Osteocyte (in vitro differentiated cells): ENCODE data around the gene CGB5. TPM values are rescaled to one million over a fixed set of nuclear protein-coding genes. Genes with fewer than 3 reads are reported as not detected.
"Not testable (repeated sequence)": the region's sequence is repeated elsewhere in the genome, so short reads cannot be mapped to it uniquely, and the experiment has no call there.

Experiments used
- DNase-seq: peaks from one replicate; pipeline ENCODE4 v3.0.0; 2021; ENCODE audit warnings: mixed read lengths; ENCODE audit not compliant: unreplicated experiment; ENCODE audit errors: extremely low spot score
- H3K27ac Mint-ChIP-seq: one replicate; pipeline ENCODE4 v1.8.0; 2021; ENCODE audit warnings: mild to moderate bottlenecking, mixed read lengths; ENCODE audit not compliant: unreplicated experiment
- H3K27me3 Mint-ChIP-seq: one replicate; pipeline ENCODE4 v1.8.0; 2021; ENCODE audit warnings: mixed read lengths; ENCODE audit not compliant: unreplicated experiment
- H3K36me3 Mint-ChIP-seq: one replicate; pipeline ENCODE4 v1.8.0; 2021; ENCODE audit warnings: mixed read lengths; ENCODE audit not compliant: unreplicated experiment
- H3K4me1 Mint-ChIP-seq: one replicate; pipeline ENCODE4 v1.8.0; 2021; ENCODE audit warnings: mixed read lengths; ENCODE audit not compliant: unreplicated experiment
- H3K4me3 Mint-ChIP-seq: one replicate; pipeline ENCODE4 v1.8.0; 2021; ENCODE audit warnings: mild to moderate bottlenecking, moderate library complexity, mixed read lengths; ENCODE audit not compliant: unreplicated experiment
- H3K9me3 Mint-ChIP-seq: one replicate; pipeline ENCODE4 v1.8.0; 2021; ENCODE audit warnings: mixed read lengths; ENCODE audit not compliant: unreplicated experiment
- total RNA-seq: library from RNA; stranded (reverse); gene quantifications from 2 replicates; pipeline ENCODE4 v1.2.1, GENCODE V29; 2021
- TF ChIP-seq, protein P1 (sequence below): fragments of 200-600 bp; sonication (generic); IDR thresholded peaks from 2 replicates; pipeline ENCODE4 v1.5.0; 2021; ENCODE audit warnings: antibody characterized with exemption, mild to moderate bottlenecking, moderate library complexity

Gene CGB5
- total RNA-seq, 1 donor from 2014 or later = not detected

DNA sequence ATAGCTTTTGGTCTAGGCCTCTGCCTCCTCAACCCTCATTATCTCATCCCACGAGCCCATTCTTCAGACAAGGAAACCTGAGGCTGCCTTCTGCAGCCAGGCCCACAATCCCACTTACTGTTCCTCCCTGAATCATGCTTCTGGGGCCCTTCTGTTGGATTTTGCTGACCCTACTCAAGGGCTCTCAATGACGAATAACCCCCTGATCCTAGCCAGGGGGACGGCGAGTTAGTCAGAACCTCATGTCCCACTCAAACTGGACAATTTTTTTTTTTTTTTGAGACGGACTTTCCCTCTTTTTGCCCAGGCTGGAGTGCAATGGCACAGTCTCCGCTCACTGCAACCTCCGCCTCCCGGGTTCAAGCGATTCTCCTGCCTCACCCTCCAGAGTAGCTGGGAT lies 21.5 kb upstream of the CGB5 start:
- H3K27me3 Mint-ChIP-seq = peaks cover 4% of the 10 kb centered on the region

DNA sequence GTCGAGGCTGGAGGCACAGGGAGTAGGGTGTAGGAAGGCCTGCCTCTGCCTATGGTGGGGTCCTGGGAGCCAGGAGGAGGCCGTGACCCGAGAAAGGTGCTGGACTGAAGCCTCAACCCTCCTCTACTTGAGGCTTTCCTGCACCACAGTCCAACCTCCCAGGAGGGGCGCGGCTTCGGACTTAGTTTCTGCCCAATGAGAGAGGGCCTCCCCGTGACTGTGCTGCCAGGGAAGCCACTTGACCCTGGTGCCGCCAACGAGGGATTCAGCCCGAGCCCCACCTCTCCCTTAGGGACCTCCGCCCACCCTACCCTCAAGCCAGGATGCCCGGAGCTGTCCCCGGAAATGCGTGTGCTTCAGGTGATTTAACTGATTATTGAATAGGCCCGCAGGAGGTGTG lies 19.4 kb upstream of the CGB5 start, which contains the start of gene CGB3:
Gene CGB3 (minus strand): TSS at position 101 of the 400 bp plus-strand sequence. CDS start 362 bp downstream, outside the sequence.
- not testable (repeated sequence) for H3K36me3 Mint-ChIP-seq, H3K9me3 Mint-ChIP-seq, H3K27me3 Mint-ChIP-seq, DNase-seq, H3K27ac Mint-ChIP-seq, H3K4me3 Mint-ChIP-seq
- peaks cover 10% of the 10 kb centered on the region for H3K4me1 Mint-ChIP-seq

More for the DNA sequence above, 21.5 kb upstream of the CGB5 start:
- Mint-ChIP-seq H3K9me3 (no peaks in the 10 kb centered on the region), H3K4me3 (no peak overlapping the region), H3K36me3 (no peaks in the 10 kb centered on the region), H3K4me1 (peaks cover 18% of the 10 kb centered on the region), H3K27ac (no peak overlapping the region)
- no peak for DNase-seq
- TF ChIP-seq, protein P1, sequence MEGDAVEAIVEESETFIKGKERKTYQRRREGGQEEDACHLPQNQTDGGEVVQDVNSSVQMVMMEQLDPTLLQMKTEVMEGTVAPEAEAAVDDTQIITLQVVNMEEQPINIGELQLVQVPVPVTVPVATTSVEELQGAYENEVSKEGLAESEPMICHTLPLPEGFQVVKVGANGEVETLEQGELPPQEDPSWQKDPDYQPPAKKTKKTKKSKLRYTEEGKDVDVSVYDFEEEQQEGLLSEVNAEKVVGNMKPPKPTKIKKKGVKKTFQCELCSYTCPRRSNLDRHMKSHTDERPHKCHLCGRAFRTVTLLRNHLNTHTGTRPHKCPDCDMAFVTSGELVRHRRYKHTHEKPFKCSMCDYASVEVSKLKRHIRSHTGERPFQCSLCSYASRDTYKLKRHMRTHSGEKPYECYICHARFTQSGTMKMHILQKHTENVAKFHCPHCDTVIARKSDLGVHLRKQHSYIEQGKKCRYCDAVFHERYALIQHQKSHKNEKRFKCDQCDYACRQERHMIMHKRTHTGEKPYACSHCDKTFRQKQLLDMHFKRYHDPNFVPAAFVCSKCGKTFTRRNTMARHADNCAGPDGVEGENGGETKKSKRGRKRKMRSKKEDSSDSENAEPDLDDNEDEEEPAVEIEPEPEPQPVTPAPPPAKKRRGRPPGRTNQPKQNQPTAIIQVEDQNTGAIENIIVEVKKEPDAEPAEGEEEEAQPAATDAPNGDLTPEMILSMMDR = no peak

DNA sequence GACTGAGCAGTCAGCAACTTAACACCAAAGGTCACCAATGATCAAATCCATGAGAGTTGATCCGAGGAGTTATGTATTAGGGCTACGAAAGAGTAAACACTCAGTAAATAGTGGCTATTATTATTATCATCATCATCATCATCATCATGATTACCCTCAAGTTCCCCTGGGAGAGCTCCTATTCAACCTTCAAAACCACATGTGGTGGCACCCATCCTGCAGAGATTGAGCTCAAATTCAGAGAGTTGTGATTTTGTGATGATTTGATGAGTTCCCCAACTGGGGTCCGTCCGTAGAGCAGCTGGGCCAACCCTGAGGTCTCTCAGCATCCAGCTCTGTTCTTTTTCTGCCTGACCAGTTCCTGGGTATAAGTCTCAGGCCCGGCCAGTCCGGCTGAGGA lies 18.6 kb upstream of the CGB5 start:
- DNase-seq, H3K4me3 Mint-ChIP-seq, H3K9me3 Mint-ChIP-seq, H3K27ac Mint-ChIP-seq, H3K36me3 Mint-ChIP-seq, H3K27me3 Mint-ChIP-seq: not testable (repeated sequence)
- peaks cover 13% of the 10 kb centered on the region for H3K4me1 Mint-ChIP-seq

DNA sequence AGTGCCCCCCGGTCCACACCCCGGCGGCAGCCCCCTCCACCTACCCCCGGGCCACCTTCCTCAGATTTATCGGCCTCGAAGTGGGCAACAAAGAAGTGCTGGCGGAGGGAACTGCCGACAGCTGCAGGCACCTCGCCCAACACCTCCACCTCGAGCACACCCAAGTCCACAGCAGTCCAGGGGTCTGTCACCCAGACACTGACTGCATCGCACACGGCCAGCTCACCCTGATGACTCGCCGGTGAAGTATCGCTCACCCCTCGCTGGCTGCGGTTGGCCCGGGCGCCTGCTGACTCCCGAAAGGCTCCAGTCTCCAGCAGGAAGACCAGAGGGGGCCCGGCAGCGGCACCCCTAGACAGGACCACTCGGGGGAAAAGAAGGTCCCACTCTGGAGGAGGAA lies 18.0 kb upstream of the CGB5 start:
- H3K4me1 Mint-ChIP-seq = peaks cover 13% of the 10 kb centered on the region
- H3K4me3 Mint-ChIP-seq, H3K9me3 Mint-ChIP-seq, DNase-seq, H3K36me3 Mint-ChIP-seq, H3K27me3 Mint-ChIP-seq, H3K27ac Mint-ChIP-seq: not testable (repeated sequence)

DNA sequence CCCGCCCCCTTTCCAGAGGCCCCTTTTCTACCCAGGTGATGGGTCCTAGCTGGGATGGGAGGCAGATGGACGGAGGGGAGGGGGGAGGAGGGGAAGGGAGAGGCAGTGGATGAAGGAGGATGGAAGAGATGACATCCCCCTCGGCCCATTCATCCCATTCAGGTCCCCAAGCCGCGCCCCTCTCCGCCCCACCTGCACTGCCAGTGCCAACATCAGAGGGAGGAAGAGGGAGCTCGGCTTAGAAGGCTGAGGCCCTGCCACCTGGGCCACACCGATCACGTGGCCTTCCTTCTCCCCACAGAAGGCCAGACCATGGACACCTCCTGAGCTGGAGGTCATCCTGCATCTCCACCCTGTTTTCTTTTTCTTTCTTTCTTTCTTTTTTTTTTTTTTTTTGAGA lies 15.0 kb upstream of the CGB5 start:
- H3K4me1 Mint-ChIP-seq = peaks cover 11% of the 10 kb centered on the region
- H3K4me3 Mint-ChIP-seq, H3K9me3 Mint-ChIP-seq, H3K27me3 Mint-ChIP-seq, DNase-seq, H3K27ac Mint-ChIP-seq, H3K36me3 Mint-ChIP-seq: not testable (repeated sequence)

DNA sequence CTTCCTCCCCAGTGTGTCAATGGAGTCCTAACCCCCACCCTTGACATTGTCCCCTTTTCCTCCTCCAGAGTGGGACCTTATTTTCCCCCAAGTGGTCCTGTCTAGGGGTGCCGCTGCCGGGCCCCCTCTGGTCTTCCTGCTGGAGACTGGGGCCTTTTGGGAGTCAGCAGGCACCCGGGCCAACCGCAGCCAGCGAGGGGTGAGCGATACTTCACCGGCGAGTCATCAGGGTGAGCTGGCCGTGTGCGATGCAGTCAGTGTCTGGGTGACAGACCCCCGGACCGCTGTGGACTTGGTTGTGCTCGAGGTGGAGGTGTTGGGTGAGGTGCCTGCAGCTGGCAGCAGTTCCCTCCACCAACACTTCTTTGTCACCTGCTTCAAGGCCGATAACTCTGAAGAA lies 13.9 kb upstream of the CGB5 start:
- DNase-seq, H3K27ac Mint-ChIP-seq, H3K4me3 Mint-ChIP-seq, H3K27me3 Mint-ChIP-seq, H3K9me3 Mint-ChIP-seq, H3K36me3 Mint-ChIP-seq: not testable (repeated sequence)
- peaks cover 11% of the 10 kb centered on the region for H3K4me1 Mint-ChIP-seq

DNA sequence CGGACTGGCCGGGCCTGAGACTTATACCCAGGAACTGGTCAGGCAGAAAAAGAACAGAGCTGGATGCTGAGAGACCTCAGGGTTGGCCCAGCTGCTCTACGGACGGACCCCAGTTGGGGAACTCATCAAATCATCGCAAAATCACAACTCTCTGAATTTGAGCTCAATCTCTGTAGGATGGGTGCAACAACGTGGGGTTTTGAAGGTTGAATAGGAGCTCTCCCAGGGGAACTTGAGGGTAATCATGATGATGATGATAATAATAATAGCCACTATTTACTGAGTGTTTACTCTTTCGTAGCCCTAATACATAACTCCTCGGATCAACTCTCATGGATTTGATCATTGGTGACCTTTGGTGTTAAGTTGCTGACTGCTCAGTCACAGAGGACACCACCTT lies 13.3 kb upstream of the CGB5 start:
- H3K4me3 Mint-ChIP-seq, H3K27ac Mint-ChIP-seq, H3K27me3 Mint-ChIP-seq, H3K9me3 Mint-ChIP-seq, DNase-seq, H3K36me3 Mint-ChIP-seq: not testable (repeated sequence)
- H3K4me1 Mint-ChIP-seq = peaks cover 11% of the 10 kb centered on the region

DNA sequence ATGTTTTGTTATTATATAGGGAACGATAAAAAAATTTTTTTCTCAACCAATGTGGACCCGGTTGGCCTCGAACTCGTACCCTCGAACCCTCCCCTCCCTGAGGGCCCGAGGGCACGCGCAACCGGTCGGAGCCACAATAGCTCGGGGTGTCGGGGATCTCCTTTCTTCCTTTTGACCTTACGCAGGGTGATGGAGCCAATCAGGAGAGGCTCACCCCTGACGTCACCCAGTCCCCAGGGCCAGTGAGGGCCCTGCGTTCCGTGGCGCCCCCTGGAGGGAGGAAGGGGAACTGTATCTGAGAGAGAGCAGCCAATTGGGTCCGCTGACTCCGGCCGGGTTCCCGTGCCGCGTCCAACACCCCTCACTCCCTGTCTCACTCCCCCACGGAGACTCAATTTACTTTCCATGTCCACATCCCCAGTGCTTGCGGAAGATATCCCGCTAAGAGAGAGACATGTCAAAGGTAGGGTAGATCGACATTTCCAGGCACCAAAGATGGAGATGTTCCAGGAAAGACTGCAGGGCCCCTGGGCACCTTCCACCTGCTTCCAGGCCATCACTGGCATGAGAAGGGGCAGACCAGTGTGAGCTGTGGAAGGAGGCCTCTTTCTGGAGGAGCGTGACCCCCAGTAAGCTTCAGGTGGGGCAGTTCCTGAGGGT lies 11.9 kb upstream of the CGB5 start, which contains the start of gene CGB2:
Gene CGB2 (plus strand): TSS at position 249 of the 660 bp plus-strand sequence. CDS start 206 bp downstream, at position 455.
- H3K9me3 Mint-ChIP-seq, H3K4me1 Mint-ChIP-seq, DNase-seq, H3K36me3 Mint-ChIP-seq, H3K27ac Mint-ChIP-seq, H3K27me3 Mint-ChIP-seq, H3K4me3 Mint-ChIP-seq: not testable (repeated sequence)
- TF ChIP-seq, protein P1 = peak; percentile 39
